NB4 (cell line): Measurements from ENCODE around the gene NUP188.
"Not testable (repeated sequence)": the region's sequence is repeated elsewhere in the genome, so short reads cannot be mapped to it uniquely, and the experiment has no call there.

Source experiments
- DNase-seq: peaks from one replicate; pipeline ENCODE4 v3.0.0; 2010; ENCODE audit warnings: low read depth
- H3K4me3 ChIP-seq: one replicate; pipeline ENCODE4 v1.5.1; 2011; ENCODE audit warnings: mild to moderate bottlenecking, low read depth, low read length, moderate library complexity
- MYC ChIP-seq: IDR thresholded peaks from 2 replicates; pipeline ENCODE4 v1.6.1; 2011; ENCODE audit warnings: low read depth, low read length
- POLR2A ChIP-seq: IDR thresholded peaks from 2 replicates; pipeline ENCODE4 v1.6.1; 2011; ENCODE audit warnings: mild to moderate bottlenecking; ENCODE audit not compliant: insufficient read length; ENCODE audit errors: extremely low read depth
- TF ChIP-seq, protein P1 (sequence below): IDR thresholded peaks from one replicate; pipeline ENCODE4 v1.5.1; 2012; ENCODE audit warnings: low read depth, low read length
- TF ChIP-seq, protein P2 (sequence below): IDR thresholded peaks from 2 replicates; pipeline ENCODE4 v1.6.1; 2011; ENCODE audit warnings: low read depth, low read length

The NUP188 gene

DNA sequence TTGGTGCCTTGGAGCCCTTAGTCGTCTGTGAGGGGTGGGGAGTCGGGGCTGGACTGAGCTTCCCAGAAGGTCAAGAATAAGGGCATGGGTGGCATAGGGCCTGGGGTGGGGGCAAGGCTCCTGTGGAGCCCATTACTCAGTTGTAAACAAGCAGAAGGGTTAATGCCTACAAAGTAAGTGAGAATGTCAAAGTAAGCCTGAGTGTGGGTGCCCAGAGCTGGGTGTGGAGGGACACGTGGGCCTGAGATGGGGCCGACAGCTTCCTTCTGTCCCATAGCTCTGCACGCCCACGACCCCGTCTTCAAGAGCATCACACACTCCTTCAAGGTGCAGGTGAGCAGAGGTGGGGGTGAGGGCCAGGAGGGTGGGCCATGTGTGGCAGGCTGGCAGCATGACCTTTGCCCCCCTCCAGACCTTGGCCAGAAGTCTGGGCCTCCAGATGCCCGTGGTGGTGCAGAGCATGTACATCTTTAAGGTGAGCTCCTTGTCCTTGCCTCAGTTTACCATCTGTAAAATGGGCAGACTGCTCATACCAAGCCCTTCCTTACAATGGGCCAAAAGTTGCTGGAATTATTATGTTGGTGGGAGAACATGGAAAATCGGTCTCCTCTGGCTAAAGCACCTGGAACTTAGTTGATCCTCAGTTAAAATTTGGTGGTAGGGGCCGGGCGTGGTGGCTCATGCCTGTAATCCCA lies 11.2 kb upstream of the NUP188 start:
- no peak overlapping the region for H3K4me3 ChIP-seq
- no peak for TF ChIP-seq POLR2A
- TF ChIP-seq, protein P1, sequence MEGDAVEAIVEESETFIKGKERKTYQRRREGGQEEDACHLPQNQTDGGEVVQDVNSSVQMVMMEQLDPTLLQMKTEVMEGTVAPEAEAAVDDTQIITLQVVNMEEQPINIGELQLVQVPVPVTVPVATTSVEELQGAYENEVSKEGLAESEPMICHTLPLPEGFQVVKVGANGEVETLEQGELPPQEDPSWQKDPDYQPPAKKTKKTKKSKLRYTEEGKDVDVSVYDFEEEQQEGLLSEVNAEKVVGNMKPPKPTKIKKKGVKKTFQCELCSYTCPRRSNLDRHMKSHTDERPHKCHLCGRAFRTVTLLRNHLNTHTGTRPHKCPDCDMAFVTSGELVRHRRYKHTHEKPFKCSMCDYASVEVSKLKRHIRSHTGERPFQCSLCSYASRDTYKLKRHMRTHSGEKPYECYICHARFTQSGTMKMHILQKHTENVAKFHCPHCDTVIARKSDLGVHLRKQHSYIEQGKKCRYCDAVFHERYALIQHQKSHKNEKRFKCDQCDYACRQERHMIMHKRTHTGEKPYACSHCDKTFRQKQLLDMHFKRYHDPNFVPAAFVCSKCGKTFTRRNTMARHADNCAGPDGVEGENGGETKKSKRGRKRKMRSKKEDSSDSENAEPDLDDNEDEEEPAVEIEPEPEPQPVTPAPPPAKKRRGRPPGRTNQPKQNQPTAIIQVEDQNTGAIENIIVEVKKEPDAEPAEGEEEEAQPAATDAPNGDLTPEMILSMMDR: no peak
- TF ChIP-seq, protein P2, sequence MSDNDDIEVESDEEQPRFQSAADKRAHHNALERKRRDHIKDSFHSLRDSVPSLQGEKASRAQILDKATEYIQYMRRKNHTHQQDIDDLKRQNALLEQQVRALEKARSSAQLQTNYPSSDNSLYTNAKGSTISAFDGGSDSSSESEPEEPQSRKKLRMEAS: no peak
- no peak for TF ChIP-seq MYC
- no peak for DNase-seq

DNA sequence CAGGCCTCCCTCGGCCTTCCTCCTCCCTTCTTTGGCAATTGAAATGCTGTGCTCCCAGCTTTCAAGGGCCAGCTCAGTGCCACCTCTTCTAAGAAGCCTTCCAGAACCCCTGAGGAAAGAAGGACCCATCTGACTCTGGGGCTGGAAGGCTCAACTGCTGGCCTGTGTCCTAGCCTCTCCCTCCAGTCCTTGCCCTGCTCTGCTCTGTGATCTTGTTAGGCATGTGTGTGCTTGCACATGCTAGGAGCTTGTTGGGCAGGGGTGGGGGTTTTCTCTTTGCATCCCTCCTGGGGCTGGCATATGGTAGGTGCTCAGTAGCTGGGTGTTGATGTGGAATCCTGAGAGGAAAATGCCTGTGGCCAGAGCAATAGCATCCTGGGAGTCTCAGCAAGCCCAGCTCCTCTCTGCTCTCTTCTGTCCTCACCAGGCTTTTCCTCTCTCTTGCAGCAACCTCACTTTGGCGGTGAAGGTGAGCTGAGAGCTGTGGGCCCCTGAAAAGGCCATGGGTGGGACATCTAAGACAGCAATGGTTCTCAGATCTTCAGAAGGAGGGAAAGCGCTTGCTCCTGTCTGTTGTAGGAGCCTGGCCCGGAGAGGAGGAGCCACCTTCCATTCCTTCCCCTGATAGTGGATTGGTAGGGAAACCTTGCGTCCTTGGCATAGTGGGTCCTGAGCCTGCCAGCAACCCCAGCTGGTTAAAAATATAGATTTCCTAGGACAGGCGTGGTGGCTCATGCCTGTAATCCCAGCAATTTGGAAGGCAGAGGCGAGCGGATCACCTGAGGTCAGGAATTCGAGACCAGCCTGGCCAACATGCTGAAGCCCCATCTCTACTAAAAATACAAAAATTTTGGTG lies 10.0 kb upstream of the NUP188 start:
- TF ChIP-seq, protein P2: no peak
- TF ChIP-seq POLR2A: no peak
- TF ChIP-seq, protein P1: no peak
- no peak for TF ChIP-seq MYC
- H3K4me3 ChIP-seq: no peak overlapping the region
- DNase-seq: no peak

DNA sequence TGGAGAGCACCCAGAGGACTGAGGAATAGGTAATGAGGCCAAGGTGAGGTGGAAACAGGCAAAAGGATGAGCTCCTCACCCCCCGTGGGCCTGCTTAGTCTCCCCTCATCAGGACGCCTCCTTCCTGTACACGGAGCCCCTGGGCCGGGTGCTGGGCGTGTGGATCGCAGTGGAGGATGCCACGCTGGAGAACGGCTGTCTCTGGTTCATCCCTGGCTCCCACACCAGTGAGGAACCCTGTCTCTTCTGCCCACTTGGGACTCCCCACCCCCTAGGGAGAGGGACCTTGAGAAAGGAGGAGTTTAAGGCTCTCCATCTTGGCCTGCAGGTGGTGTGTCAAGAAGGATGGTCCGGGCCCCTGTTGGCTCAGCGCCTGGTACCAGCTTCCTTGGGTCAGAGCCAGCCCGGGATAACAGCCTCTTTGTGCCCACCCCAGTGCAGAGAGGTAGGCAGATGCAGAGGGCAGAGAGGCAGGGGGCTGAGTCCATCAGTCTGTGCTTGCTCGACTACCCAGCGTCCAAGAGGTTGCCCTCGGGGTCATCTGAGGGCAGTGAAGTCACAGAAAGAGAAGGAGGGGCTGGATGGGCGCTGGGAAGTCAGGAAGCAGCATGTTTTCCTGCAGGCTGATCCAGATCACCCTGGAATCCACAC lies 7.1 kb upstream of the NUP188 start:
- no peak for DNase-seq
- TF ChIP-seq POLR2A (no peak), MYC (no peak)
- TF ChIP-seq, protein P2: no peak
- TF ChIP-seq, protein P1: no peak
- H3K4me3 ChIP-seq: no peak overlapping the region

DNA sequence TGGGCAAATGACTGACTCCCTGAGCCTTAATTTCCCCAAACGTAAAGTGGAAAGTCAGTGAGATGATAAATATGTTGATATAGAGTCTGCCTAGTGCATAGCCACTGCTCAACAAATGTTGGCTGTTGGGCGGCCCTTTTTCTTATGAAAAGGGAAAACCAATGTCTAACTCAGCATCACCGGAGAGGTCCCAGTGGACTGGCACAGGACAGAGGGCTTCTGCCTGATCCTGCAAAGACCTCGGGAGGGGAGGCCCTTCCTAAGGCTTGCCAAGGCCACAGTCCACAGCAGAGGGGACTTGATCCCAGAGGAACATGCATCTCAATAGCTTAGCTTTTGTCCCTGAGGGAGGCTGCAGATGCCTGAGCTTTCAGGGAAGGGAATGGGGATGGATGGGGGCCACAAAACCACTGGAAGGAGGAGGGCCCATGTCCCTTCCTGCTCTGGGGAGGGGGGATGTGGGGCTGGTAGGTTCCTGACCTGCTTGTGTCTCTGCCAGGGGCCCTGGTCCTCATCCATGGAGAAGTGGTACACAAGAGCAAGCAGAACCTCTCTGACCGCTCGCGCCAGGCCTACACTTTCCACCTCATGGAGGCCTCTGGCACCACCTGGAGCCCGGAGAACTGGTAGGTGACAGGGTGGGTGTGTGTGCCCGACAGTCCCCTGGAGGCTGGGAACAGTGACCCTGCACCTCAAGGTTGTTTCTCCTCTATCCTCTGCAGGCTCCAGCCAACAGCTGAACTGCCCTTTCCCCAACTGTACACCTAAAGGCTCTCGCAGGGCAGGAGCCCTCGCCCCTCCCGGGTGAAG lies 6.3 kb upstream of the NUP188 start:
- no peak for TF ChIP-seq POLR2A
- no peak for TF ChIP-seq MYC
- TF ChIP-seq, protein P2: no peak
- TF ChIP-seq, protein P1: no peak
- DNase-seq: no peak
- H3K4me3 ChIP-seq: no peak overlapping the region

DNA sequence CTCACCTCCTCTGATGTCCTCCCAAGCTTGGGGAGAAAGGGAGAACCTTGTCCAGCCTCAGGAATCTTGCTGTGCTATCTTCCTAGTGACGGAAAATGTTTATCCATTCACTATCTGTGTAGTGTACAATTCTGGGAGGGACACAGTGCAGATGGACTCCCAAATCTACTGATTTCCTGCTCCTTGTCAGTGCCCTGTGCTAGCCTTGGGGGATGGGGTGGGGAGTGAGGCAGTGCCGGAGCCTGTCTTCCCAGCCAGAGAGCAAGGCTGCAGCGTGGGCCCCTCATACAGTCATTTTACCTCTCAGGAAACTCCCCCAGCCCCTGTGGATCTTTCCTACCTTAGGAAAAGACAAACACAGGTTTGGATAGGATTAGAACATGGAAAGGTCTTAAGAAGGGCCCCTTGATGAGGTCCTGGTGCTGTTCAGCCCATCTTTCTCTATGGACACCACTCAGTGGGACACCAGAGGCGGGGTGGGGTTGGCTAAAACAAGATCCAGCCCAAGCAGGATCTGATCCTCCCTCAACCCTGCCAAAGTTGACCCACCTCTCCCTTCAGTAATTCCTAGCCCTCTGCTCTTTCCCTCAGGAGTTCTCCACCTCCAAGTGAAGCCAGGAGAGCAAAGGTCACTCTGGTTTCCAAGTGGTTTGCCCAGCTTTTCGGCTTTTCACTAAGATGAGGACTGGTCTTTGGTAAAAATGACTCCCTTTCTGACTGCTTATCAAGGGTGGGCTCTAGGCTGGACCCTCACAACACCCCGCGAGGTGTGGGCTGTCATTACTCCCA lies 3.5 kb upstream of the NUP188 start:
- no peak for DNase-seq
- no peak for TF ChIP-seq POLR2A
- TF ChIP-seq, protein P2: no peak
- no peak for TF ChIP-seq MYC
- TF ChIP-seq, protein P1: no peak
- no peak overlapping the region for H3K4me3 ChIP-seq

DNA sequence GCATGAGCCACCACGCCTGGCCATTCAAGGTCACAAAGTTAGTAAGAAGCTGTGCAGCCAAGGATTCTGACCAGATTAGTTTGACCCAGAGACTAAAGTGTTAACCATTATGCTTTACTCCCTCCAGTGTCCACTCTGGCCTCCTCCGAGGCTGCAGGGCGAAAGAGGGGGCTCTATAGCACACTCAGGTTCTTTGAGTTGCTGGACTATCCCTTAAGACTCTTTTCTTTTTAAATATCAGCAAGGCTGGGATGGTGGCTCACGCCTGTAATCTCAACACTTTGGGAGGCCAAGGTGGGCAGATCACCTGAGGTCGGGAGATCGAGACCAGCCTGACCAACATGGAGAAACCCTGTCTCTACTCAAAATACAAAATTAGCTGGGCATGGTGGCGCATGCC lies 2.5 kb upstream of the NUP188 start:
- not testable (repeated sequence) for DNase-seq

More for the DNA sequence above, 2.5 kb upstream of the NUP188 start:
- H3K4me3 ChIP-seq: not testable (repeated sequence)
